Astrocyte (in vitro differentiated cells and primary cell): ENCODE results near the gene NTSR1.

Experiments
- CTCF ChIP-seq: IDR thresholded peaks from 2 replicates; pipeline ENCODE4 v1.5.1; 2011; ENCODE audit warnings: low read depth, mild to moderate bottlenecking, inconsistent platforms, low read length, moderate library complexity; ENCODE audit not compliant: insufficient read depth
- EZH2 ChIP-seq: IDR thresholded peaks from 2 replicates; pipeline ENCODE4 v1.6.1; 2012; ENCODE audit warnings: mild to moderate bottlenecking, low read length, inconsistent platforms; ENCODE audit not compliant: insufficient read depth

GRCh38 chr20:62771396-62772102 lies 62.9 kb downstream of the NTSR1 start:
- TF ChIP-seq CTCF: no peak
- TF ChIP-seq EZH2: no peak
